Upper lobe of left lung (tissue), 4 donors: Measurements from ENCODE around the gene OPRD1.

Source experiments
- EP300 ChIP-seq, 4 donors: sonication (generic); formaldehyde crosslinking; IDR thresholded peaks; one replicate each; pipeline ENCODE4 v1.5.1; 2017; ENCODE audit warnings: antibody characterized with exemption in 4 of 4, control low read depth in 2 of 4
- POLR2A ChIP-seq, 4 donors: fragments of 450-650 bp; IDR thresholded peaks; one replicate each; pipeline ENCODE4 v1.5.1; 2016 to 2017; ENCODE audit warnings: antibody characterized with exemption in 4 of 4, mild to moderate bottlenecking in 2 of 4
- POLR2AphosphoS5 ChIP-seq, 2 donors: sonication (generic); formaldehyde crosslinking; IDR thresholded peaks; one replicate each; pipeline ENCODE4 v1.5.1; 2017; ENCODE audit warnings: antibody characterized with exemption in 2 of 2
- TF ChIP-seq, protein P1 (sequence below), 6 experiments: fragments of 450-650 bp in 4 of 6; fragments of 200-600 bp in 2 of 6; sonication (generic) in 2 of 6; IDR thresholded peaks; one replicate each; pipeline ENCODE4 v1.5.1; 2016 to 2019; ENCODE audit warnings: antibody characterized with exemption in 6 of 6

GRCh38 chr1:28833381-28833780, 21.4 kb downstream of the OPRD1 start:
- TF ChIP-seq POLR2A (IDR thresholded peaks at IDR 0.05) (no peak), POLR2AphosphoS5 (IDR thresholded peaks at IDR 0.05) (no peak), EP300 (IDR thresholded peaks at IDR 0.05) (no peak)
- TF ChIP-seq, protein P1, sequence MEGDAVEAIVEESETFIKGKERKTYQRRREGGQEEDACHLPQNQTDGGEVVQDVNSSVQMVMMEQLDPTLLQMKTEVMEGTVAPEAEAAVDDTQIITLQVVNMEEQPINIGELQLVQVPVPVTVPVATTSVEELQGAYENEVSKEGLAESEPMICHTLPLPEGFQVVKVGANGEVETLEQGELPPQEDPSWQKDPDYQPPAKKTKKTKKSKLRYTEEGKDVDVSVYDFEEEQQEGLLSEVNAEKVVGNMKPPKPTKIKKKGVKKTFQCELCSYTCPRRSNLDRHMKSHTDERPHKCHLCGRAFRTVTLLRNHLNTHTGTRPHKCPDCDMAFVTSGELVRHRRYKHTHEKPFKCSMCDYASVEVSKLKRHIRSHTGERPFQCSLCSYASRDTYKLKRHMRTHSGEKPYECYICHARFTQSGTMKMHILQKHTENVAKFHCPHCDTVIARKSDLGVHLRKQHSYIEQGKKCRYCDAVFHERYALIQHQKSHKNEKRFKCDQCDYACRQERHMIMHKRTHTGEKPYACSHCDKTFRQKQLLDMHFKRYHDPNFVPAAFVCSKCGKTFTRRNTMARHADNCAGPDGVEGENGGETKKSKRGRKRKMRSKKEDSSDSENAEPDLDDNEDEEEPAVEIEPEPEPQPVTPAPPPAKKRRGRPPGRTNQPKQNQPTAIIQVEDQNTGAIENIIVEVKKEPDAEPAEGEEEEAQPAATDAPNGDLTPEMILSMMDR (IDR thresholded peaks at IDR 0.05), result no peak
